Panc1 (cell line): ENCODE results near the gene ACVR1B. TPM values are rescaled to one million over a fixed set of nuclear protein-coding genes. Genes with fewer than 3 reads are reported as not detected.

Experiments used
- ATAC-seq: fragments of 200-7000 bp; cut with Tn5 transposase; 2 replicates; pipeline ENCODE4 v1.9.1; 2020; ENCODE audit warnings: mild to moderate bottlenecking, moderate library complexity
- BruUV-seq: library from RNA; stranded (reverse); fragments of 400-500 nt; replicated peaks from 2 replicates; lab custom pipeline; 2021; lab: Mats Ljungman, UMichigan
- CTCF ChIA-PET: fragments of 300-600 bp; sonication (Branson Sonifier 250); formaldehyde crosslinking; loops from one replicate; lab custom pipeline; 2022; ENCODE audit warnings: antibody characterized with exemption; lab: Charles Lee
- POLR2A ChIA-PET: fragments of 300-600 bp; sonication (Branson Sonifier 250); formaldehyde crosslinking; loops from one replicate; lab custom pipeline; 2022; ENCODE audit warnings: antibody characterized with exemption; lab: Charles Lee
- DNase-seq: peaks from one replicate; pipeline ENCODE4 v3.0.0-alpha.2; 2010; ENCODE audit warnings: low read depth, low spot score
- H3K27ac ChIP-seq: 2 replicates; pipeline ENCODE4 v1.5.1; 2011; ENCODE audit warnings: mild to moderate bottlenecking, low read length, inconsistent platforms
- H3K27me3 ChIP-seq: fragments of 200-500 bp; sonication (Bioruptor generic); 2 replicates; pipeline ENCODE4 v1.6.0; 2014; ENCODE audit warnings: low read length, inconsistent platforms; ENCODE audit not compliant: control insufficient read depth, insufficient read depth
- H3K36me3 ChIP-seq: fragments of 200-500 bp; sonication (Bioruptor generic); 2 replicates; pipeline ENCODE4 v1.5.1; 2014; ENCODE audit warnings: inconsistent platforms, mild to moderate bottlenecking, low read length, moderate library complexity; ENCODE audit not compliant: control insufficient read depth, insufficient read depth
- H3K4me1 ChIP-seq: 2 replicates; pipeline ENCODE4 v1.5.1; 2011; ENCODE audit warnings: inconsistent platforms, mild to moderate bottlenecking, low read length, moderate library complexity; ENCODE audit not compliant: control insufficient read depth, insufficient read depth
- H3K4me3 ChIP-seq, 2 experiments: 2 replicates each; pipeline ENCODE4 v1.5.1; 2011 to 2012; ENCODE audit warnings: low read depth in 2 of 2, low read length in 2 of 2, mild to moderate bottlenecking in 2 of 2, inconsistent platforms in 1 of 2, moderate library complexity in 1 of 2
- H3K9me3 ChIP-seq: fragments of 200-500 bp; sonication (Bioruptor generic); 2 replicates; pipeline ENCODE4 v1.5.1; 2014; ENCODE audit warnings: low read depth, mild to moderate bottlenecking, inconsistent platforms, low read length, moderate library complexity; ENCODE audit not compliant: control insufficient read depth, insufficient read depth
- CTCF ChIP-seq: fragments of 450-650 bp; IDR thresholded peaks from 2 replicates; pipeline ENCODE4 v1.5.1; 2017; ENCODE audit warnings: mild to moderate bottlenecking
- POLR2AphosphoS5 ChIP-seq: IDR thresholded peaks from 2 replicates; pipeline ENCODE4 v1.6.1; 2012; ENCODE audit warnings: mild to moderate bottlenecking, low read depth, low read length, moderate library complexity
- REST ChIP-seq, 2 experiments: IDR thresholded peaks; 2 replicates each; pipeline ENCODE4 v1.6.1; 2011 to 2012; ENCODE audit warnings: low read depth in 2 of 2, control low read depth in 1 of 2, low read length in 1 of 2, mild to moderate bottlenecking in 1 of 2, moderate library complexity in 1 of 2; ENCODE audit not compliant: insufficient read depth in 1 of 2
- SIN3A ChIP-seq: IDR thresholded peaks from 2 replicates; pipeline ENCODE4 v1.6.1; 2012; ENCODE audit warnings: low read depth, mild to moderate bottlenecking, low read length, moderate library complexity, borderline replicate concordance; ENCODE audit not compliant: insufficient read depth
- TCF7L2 ChIP-seq: IDR thresholded peaks from 2 replicates; pipeline ENCODE4 v1.6.1; 2011; ENCODE audit warnings: mild to moderate bottlenecking, low read depth, low read length, inconsistent platforms
- in situ Hi-C: cut with HindIII; loops from 2 replicates; pipeline ENCODE4 v1.10.0; 2016; ENCODE audit warnings: low sequenced_read_pairs, low pct_unique_long_range_greater_than_20kb
- intact Hi-C: fragments of 100-400 bp; cut with micrococcal nuclease; formaldehyde crosslinking; loops from one replicate; pipeline ENCODE4 v1.10.0; 2022; ENCODE audit not compliant: unreplicated experiment
- total RNA-seq: library from RNA; stranded (reverse); gene quantifications from one replicate; pipeline ENCODE4 v1.2.1, GENCODE V29; 2021; ENCODE audit not compliant: unreplicated experiment

The ACVR1B gene
- total RNA-seq, 1 experiment from 2014 or later = 23.0 TPM

GRCh38 chr12:51926718-51927117 lies 24.8 kb upstream of the ACVR1B start:
- no peak for ATAC-seq
- intact Hi-C loops = no loop called here
- CTCF ChIA-PET = interaction anchor here (0.5 to 1.1 kb wide), 2 partner anchors 19 to 527 kb away, joined by 7 read pairs; no protein-coding TSS in a partner anchor

More at GRCh38 chr12:51926718-51927117, 24.8 kb upstream of the ACVR1B start:
- no TSS peak for BruUV-seq
- Histone ChIP-seq H3K36me3 (no peaks in the 10 kb centered on the region), H3K4me1 (no peaks in the 10 kb centered on the region), H3K4me3 (no peak overlapping the region), H3K27ac (no peak overlapping the region), H3K27me3 (no peaks in the 10 kb centered on the region), H3K9me3 (no peaks in the 10 kb centered on the region)
- in situ Hi-C loops = no loop called here
- no peak for DNase-seq
- POLR2A ChIA-PET = no interaction called here
- TF ChIP-seq POLR2AphosphoS5 (no peak), TCF7L2 (no peak), CTCF (peak; percentile 59), REST (IDR thresholded peaks at IDR 0.05; ENCODE audit: insufficient read depth in 1 of 2, low read depth in 2 of 2, low read length in 1 of 2) (no peak), SIN3A (no peak)
